Mesendoderm (in vitro differentiated cells): ENCODE data around the gene ASIC2.

ENCODE experiments used
- DNase-seq: peaks from one replicate; pipeline ENCODE4 v3.0.0; 2013
- H2AK5ac ChIP-seq: 2 replicates; pipeline ENCODE4 v1.6.1; 2013; ENCODE audit warnings: low read length, inconsistent platforms
- H2BK120ac ChIP-seq: 2 replicates; pipeline ENCODE4 v1.6.1; 2013; ENCODE audit warnings: low read depth, mild to moderate bottlenecking, low read length, moderate library complexity, mixed read lengths
- H2BK15ac ChIP-seq: replicated peaks from 2 replicates; pipeline ENCODE4 v1.6.1; 2013; ENCODE audit warnings: low read depth, mild to moderate bottlenecking, moderate library complexity
- H2BK5ac ChIP-seq: 2 replicates; pipeline ENCODE4 v1.6.1; 2013; ENCODE audit warnings: low read length, inconsistent platforms
- H3K18ac ChIP-seq: 2 replicates; pipeline ENCODE4 v1.6.1; 2013; ENCODE audit warnings: mild to moderate bottlenecking, low read length, mixed read lengths
- H3K23ac ChIP-seq: one replicate; pipeline ENCODE4 v1.6.1; 2013; ENCODE audit warnings: low read length
- H3K27ac ChIP-seq: 2 replicates; pipeline ENCODE4 v1.5.1; 2013; ENCODE audit warnings: low read depth, mild to moderate bottlenecking, inconsistent platforms, low read length, moderate library complexity
- H3K27me3 ChIP-seq: 2 replicates; pipeline ENCODE4 v1.6.1; 2013; ENCODE audit warnings: low read length, control low read depth, mild to moderate bottlenecking, inconsistent platforms; ENCODE audit not compliant: insufficient read depth, poor library complexity
- H3K36me3 ChIP-seq: 2 replicates; pipeline ENCODE4 v1.6.1; 2013; ENCODE audit warnings: low read length, inconsistent platforms; ENCODE audit not compliant: control insufficient read depth, insufficient read depth
- H3K4ac ChIP-seq: one replicate; pipeline ENCODE4 v1.6.1; 2013; ENCODE audit warnings: low read depth, mild to moderate bottlenecking, low read length, moderate library complexity
- H3K4me1 ChIP-seq: 2 replicates; pipeline ENCODE4 v1.6.1; 2013; ENCODE audit warnings: low read depth, low read length, inconsistent platforms; ENCODE audit not compliant: control insufficient read depth
- H3K4me2 ChIP-seq: 2 replicates; pipeline ENCODE4 v1.6.1; 2013; ENCODE audit warnings: low read length
- H3K4me3 ChIP-seq: 2 replicates; pipeline ENCODE4 v1.5.1; 2013; ENCODE audit warnings: mild to moderate bottlenecking, low read length
- H3K56ac ChIP-seq: one replicate; pipeline ENCODE4 v1.6.1; 2013; ENCODE audit warnings: low read length
- H3K79me1 ChIP-seq: 2 replicates; pipeline ENCODE4 v1.6.1; 2013; ENCODE audit warnings: low read length, inconsistent platforms
- H3K79me2 ChIP-seq: 2 replicates; pipeline ENCODE4 v1.6.1; 2013; ENCODE audit warnings: mild to moderate bottlenecking, low read length; ENCODE audit not compliant: control insufficient read depth, insufficient read depth
- H3K9ac ChIP-seq: 2 replicates; pipeline ENCODE4 v1.6.1; 2013; ENCODE audit warnings: low read length, inconsistent platforms
- H4K5ac ChIP-seq: one replicate; pipeline ENCODE4 v1.6.1; 2013; ENCODE audit warnings: low read length
- H4K8ac ChIP-seq: one replicate; pipeline ENCODE4 v1.6.1; 2013; ENCODE audit warnings: low read depth, mild to moderate bottlenecking, control low read depth, low read length, moderate library complexity
- WGBS: extraction: QIAGEN DNeasy Blood & Tissue Kit; methylation state at CpG from one replicate; pipeline ENCODE4 v1.1.7; 2013; ENCODE audit warnings: low lambda C conversion rate, missing lambda C conversion rate; ENCODE audit not compliant: insufficient coverage; ENCODE audit errors: extremely low coverage; 5-methylcytosine and 5-hydroxymethylcytosine counted together

The ASIC2 gene

GRCh38 chr17:33106525-33107165, 186.4 kb downstream of the ASIC2 start:
- Histone ChIP-seq H3K9ac (no peak overlapping the region), H3K79me2 (no peaks in the 10 kb centered on the region), H2AK5ac (no peak overlapping the region), H3K79me1 (no peaks in the 10 kb centered on the region), H2BK15ac (no peak overlapping the region), H2BK120ac (no peak overlapping the region), H4K8ac (no peak overlapping the region), H4K5ac (no peak overlapping the region), H3K4me3 (no peak overlapping the region), H2BK5ac (no peak overlapping the region), H3K27ac (no peak overlapping the region), H3K23ac (no peak overlapping the region), H3K18ac (no peak overlapping the region), H3K4me2 (no peak overlapping the region), H3K4ac (no peak overlapping the region), H3K27me3 (no peaks in the 10 kb centered on the region), H3K36me3 (no peaks in the 10 kb centered on the region), H3K4me1 (no peaks in the 10 kb centered on the region), H3K56ac (no peak overlapping the region)
- peak; percentile 8 for DNase-seq
- no CpG with 5 or more reads among the region's 6 CpGs for WGBS

GRCh38 chr17:33105911-33106310, 187.2 kb downstream of the ASIC2 start:
- H2BK15ac ChIP-seq, result no peak overlapping the region
- no peak overlapping the region for H3K23ac ChIP-seq
- no peak overlapping the region for H3K56ac ChIP-seq
- no peak overlapping the region for H3K18ac ChIP-seq
- no peak overlapping the region for H4K8ac ChIP-seq
- no CpG with 5 or more reads among the region's 3 CpGs for WGBS
- no peak overlapping the region for H3K4me2 ChIP-seq
- H2BK5ac ChIP-seq, result no peak overlapping the region
- no peak overlapping the region for H3K4ac ChIP-seq
- H3K79me2 ChIP-seq, result no peaks in the 10 kb centered on the region
- H3K79me1 ChIP-seq, result no peaks in the 10 kb centered on the region
- no peak overlapping the region for H4K5ac ChIP-seq
- no peak overlapping the region for H3K9ac ChIP-seq
- no peak overlapping the region for H2AK5ac ChIP-seq
- DNase-seq, result no peak
- H3K4me3 ChIP-seq, result no peak overlapping the region
- H3K27me3 ChIP-seq, result no peaks in the 10 kb centered on the region
- H2BK120ac ChIP-seq, result no peak overlapping the region
- H3K4me1 ChIP-seq, result no peaks in the 10 kb centered on the region
- no peak overlapping the region for H3K27ac ChIP-seq
- no peaks in the 10 kb centered on the region for H3K36me3 ChIP-seq

GRCh38 chr17:33099906-33100305, 193.2 kb downstream of the ASIC2 start:
- H3K4me3 ChIP-seq, result no peak overlapping the region
- H3K27ac ChIP-seq, result no peak overlapping the region
- no peak overlapping the region for H3K4me2 ChIP-seq
- no peak overlapping the region for H4K5ac ChIP-seq
- H2AK5ac ChIP-seq, result no peak overlapping the region
- no peak overlapping the region for H2BK5ac ChIP-seq
- DNase-seq, result no peak
- no peaks in the 10 kb centered on the region for H3K79me2 ChIP-seq
- H3K36me3 ChIP-seq, result no peaks in the 10 kb centered on the region
- no peak overlapping the region for H3K18ac ChIP-seq
- H3K9ac ChIP-seq, result no peak overlapping the region
- H2BK120ac ChIP-seq, result no peak overlapping the region
- no peak overlapping the region for H3K23ac ChIP-seq
- no peak overlapping the region for H4K8ac ChIP-seq
- no peak overlapping the region for H3K56ac ChIP-seq
- H3K79me1 ChIP-seq, result no peaks in the 10 kb centered on the region
- H3K4ac ChIP-seq, result no peak overlapping the region
- no CpG with 5 or more reads among the region's 2 CpGs for WGBS
- H3K27me3 ChIP-seq, result no peaks in the 10 kb centered on the region
- H3K4me1 ChIP-seq, result no peaks in the 10 kb centered on the region
- H2BK15ac ChIP-seq, result no peak overlapping the region

GRCh38 chr17:33099252-33099651, 193.8 kb downstream of the ASIC2 start:
- Histone ChIP-seq H3K4ac (no peak overlapping the region), H3K18ac (no peak overlapping the region), H3K27me3 (no peaks in the 10 kb centered on the region), H3K4me3 (no peak overlapping the region), H3K36me3 (no peaks in the 10 kb centered on the region), H3K79me2 (no peaks in the 10 kb centered on the region), H3K79me1 (no peaks in the 10 kb centered on the region), H2BK120ac (no peak overlapping the region), H3K56ac (no peak overlapping the region), H3K23ac (no peak overlapping the region), H4K8ac (no peak overlapping the region), H4K5ac (no peak overlapping the region), H3K4me1 (no peaks in the 10 kb centered on the region), H2BK15ac (no peak overlapping the region), H3K4me2 (no peak overlapping the region), H2BK5ac (no peak overlapping the region), H2AK5ac (no peak overlapping the region), H3K27ac (no peak overlapping the region), H3K9ac (no peak overlapping the region)
- no CpG with 5 or more reads among the region's 6 CpGs for WGBS
- no peak for DNase-seq

GRCh38 chr17:33097411-33097810, 195.7 kb downstream of the ASIC2 start:
- Histone ChIP-seq H3K27ac (no peak overlapping the region), H2AK5ac (no peak overlapping the region), H2BK15ac (no peak overlapping the region), H3K4me3 (no peak overlapping the region), H3K4ac (no peak overlapping the region), H4K5ac (no peak overlapping the region), H3K79me2 (no peaks in the 10 kb centered on the region), H3K9ac (no peak overlapping the region), H3K79me1 (no peaks in the 10 kb centered on the region), H3K18ac (no peak overlapping the region), H3K23ac (no peak overlapping the region), H3K36me3 (no peaks in the 10 kb centered on the region), H3K4me1 (no peaks in the 10 kb centered on the region), H2BK120ac (no peak overlapping the region), H3K4me2 (no peak overlapping the region), H4K8ac (no peak overlapping the region), H3K56ac (no peak overlapping the region), H2BK5ac (no peak overlapping the region), H3K27me3 (no peaks in the 10 kb centered on the region)
- no peak for DNase-seq
- no CpG with 5 or more reads among the region's 8 CpGs for WGBS

GRCh38 chr17:33096161-33096560, 196.9 kb downstream of the ASIC2 start:
- no peak overlapping the region for H3K4me3 ChIP-seq
- no peak overlapping the region for H4K5ac ChIP-seq
- no peaks in the 10 kb centered on the region for H3K36me3 ChIP-seq
- no peak overlapping the region for H3K4me2 ChIP-seq
- H3K4me1 ChIP-seq, result no peaks in the 10 kb centered on the region
- no peak overlapping the region for H3K23ac ChIP-seq
- no peaks in the 10 kb centered on the region for H3K79me2 ChIP-seq
- H2BK5ac ChIP-seq, result no peak overlapping the region
- no peak overlapping the region for H3K9ac ChIP-seq
- H2AK5ac ChIP-seq, result no peak overlapping the region
- H3K79me1 ChIP-seq, result no peaks in the 10 kb centered on the region
- no peak overlapping the region for H2BK15ac ChIP-seq
- H2BK120ac ChIP-seq, result no peak overlapping the region
- H3K27me3 ChIP-seq, result no peaks in the 10 kb centered on the region
- WGBS, result no CpG with 5 or more reads among the region's 4 CpGs
- H3K4ac ChIP-seq, result no peak overlapping the region
- no peak overlapping the region for H3K18ac ChIP-seq
- DNase-seq, result no peak
- no peak overlapping the region for H3K27ac ChIP-seq
- H3K56ac ChIP-seq, result no peak overlapping the region
- no peak overlapping the region for H4K8ac ChIP-seq
